ENCODE results near the gene TMEM115.

TMEM115 gene, protein sequence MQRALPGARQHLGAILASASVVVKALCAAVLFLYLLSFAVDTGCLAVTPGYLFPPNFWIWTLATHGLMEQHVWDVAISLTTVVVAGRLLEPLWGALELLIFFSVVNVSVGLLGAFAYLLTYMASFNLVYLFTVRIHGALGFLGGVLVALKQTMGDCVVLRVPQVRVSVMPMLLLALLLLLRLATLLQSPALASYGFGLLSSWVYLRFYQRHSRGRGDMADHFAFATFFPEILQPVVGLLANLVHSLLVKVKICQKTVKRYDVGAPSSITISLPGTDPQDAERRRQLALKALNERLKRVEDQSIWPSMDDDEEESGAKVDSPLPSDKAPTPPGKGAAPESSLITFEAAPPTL

DNA sequence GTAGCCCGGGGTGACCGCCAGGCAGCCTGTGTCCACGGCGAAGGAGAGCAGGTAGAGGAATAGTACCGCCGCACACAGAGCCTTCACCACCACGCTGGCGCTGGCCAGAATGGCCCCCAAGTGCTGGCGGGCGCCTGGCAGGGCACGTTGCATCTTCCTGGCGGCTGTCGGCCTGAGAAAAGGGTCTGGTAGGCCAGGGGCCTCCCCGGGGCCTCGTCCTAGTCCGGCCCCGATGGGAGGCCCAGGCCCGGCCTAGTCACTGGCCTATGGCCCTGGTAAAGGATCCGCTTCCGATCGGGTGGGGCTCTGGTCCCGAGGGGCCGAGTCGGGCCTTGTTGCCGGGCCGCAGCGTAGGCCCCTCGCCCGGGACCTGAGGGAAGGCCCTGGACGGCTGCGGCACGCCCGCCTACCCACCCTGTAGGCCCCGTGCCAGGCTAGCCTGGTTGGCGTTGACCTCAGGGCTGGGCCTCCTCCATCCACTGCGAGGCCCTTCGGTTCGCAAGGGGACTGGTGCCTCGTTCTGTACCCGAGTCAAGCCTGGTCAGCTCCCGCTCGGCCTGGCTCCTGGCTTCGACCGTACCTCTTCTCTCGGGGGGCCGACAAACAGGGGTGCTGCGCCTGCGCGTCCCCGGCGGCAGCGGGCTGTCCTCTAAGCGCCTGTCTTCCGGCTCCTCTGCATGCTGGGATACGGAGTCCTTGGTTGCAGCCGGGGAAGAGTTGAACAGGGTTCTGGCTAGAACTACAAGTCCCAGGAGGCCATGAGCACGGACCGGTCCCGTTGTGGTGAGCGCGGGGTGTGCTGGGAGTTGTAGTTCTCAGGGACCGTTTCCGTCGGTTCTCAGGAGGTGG lies at the start of gene TMEM115:
Gene TMEM115, minus strand, starts transcription at position 611 of the 849 bp plus-strand sequence. Its CDS starts 458 bp downstream, at position 153.
- H3K4me3 ChIP-seq (ENCODE audit: low read length): peak within 1 kb of the TSS; percentile 92
- peaks cover 24% of the 10 kb centered on the region for H3K36me3 ChIP-seq (replicated peaks; ENCODE audit: low read depth, low read length)
- H3K27me3 ChIP-seq (ENCODE audit: low read depth, low read length): no peaks in the 10 kb centered on the region
- H2AFZ ChIP-seq (ENCODE audit: low read depth, low read length): peak within 1 kb of the TSS; percentile 87
- H4K20me1 ChIP-seq (ENCODE audit: insufficient read depth, low read length): 0 out of 2 replicates have a peak, but pooled peaks cover 10% of the 10 kb centered on the region
- peak within 1 kb of the TSS; percentile 96 for H3K4me2 ChIP-seq (ENCODE audit: low read length)
- H3K9ac ChIP-seq (ENCODE audit: low read length): peak within 1 kb of the TSS; percentile 94
- H3K9me3 ChIP-seq (ENCODE audit: insufficient read depth, low read length): no peaks in the 10 kb centered on the region
- H3K79me2 ChIP-seq (ENCODE audit: low read length): peaks cover 38% of the 10 kb centered on the region
- TF ChIP-seq, protein P1, sequence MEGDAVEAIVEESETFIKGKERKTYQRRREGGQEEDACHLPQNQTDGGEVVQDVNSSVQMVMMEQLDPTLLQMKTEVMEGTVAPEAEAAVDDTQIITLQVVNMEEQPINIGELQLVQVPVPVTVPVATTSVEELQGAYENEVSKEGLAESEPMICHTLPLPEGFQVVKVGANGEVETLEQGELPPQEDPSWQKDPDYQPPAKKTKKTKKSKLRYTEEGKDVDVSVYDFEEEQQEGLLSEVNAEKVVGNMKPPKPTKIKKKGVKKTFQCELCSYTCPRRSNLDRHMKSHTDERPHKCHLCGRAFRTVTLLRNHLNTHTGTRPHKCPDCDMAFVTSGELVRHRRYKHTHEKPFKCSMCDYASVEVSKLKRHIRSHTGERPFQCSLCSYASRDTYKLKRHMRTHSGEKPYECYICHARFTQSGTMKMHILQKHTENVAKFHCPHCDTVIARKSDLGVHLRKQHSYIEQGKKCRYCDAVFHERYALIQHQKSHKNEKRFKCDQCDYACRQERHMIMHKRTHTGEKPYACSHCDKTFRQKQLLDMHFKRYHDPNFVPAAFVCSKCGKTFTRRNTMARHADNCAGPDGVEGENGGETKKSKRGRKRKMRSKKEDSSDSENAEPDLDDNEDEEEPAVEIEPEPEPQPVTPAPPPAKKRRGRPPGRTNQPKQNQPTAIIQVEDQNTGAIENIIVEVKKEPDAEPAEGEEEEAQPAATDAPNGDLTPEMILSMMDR (IDR thresholded peaks at IDR 0.05; ENCODE audit: low read depth, low read length): no peak
- no peak for TF ChIP-seq EZH2phosphoT487 (IDR thresholded peaks at IDR 0.05; ENCODE audit: low read depth)
- H3K4me1 ChIP-seq (ENCODE audit: low read length): peaks cover 23% of the 10 kb centered on the region
- peak within 1 kb of the TSS; percentile 43 for H3K27ac ChIP-seq (ENCODE audit: low read length)

DNA sequence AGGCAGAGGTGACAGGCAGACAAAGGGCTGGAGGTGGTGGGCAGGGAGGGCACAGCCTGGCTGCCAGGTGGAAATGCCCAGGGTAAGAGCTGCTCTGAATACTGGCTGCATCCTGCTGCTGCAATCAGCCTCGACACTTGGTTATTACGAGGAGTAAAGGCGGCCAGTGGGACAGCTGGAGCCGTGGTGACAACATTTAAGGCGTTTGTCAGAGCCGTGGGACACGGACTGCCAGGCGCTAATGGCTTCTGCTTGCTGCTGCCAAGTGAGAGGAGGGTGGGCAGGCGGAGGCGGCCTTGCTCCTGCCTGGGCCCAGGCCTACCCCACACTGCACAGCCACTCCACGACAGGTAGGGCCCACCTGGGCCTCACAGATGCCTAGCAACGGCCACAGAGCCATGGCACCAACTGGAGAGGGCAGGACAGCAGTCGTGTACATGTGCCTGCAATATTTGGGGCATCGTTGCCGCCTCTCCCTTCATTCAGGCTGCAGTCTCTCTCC lies 49.2 kb upstream of the TMEM115 start:
- TF ChIP-seq, protein P1 (IDR thresholded peaks at IDR 0.05; ENCODE audit: low read depth, low read length): no peak
- no peak for TF ChIP-seq EZH2phosphoT487 (IDR thresholded peaks at IDR 0.05; ENCODE audit: low read depth)
- H3K4me1 ChIP-seq (ENCODE audit: low read length): peaks cover 27% of the 10 kb centered on the region

DNA sequence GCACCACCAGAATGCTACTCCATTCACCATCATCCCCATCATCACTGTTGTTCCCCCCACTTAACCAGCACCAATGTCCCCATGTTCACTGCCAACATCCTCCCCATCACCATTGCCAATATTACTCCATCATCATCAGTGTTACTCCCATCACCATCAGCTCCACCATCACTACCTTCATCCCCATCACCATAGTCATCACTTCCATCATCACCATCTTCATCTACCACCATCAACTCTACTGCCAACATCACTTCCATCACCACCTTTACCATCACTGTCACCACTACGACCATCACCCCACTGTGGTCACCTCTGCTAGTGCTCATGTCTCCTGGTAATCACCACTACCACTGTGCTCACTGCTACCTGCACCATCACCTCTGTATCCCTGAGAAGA lies 47.2 kb upstream of the TMEM115 start:
- H3K27ac ChIP-seq (ENCODE audit: low read length): no peak overlapping the region
- peaks cover 25% of the 10 kb centered on the region for H3K27me3 ChIP-seq (ENCODE audit: low read depth, low read length)
- TF ChIP-seq EZH2phosphoT487 (IDR thresholded peaks at IDR 0.05; ENCODE audit: low read depth): no peak
- TF ChIP-seq, protein P1 (IDR thresholded peaks at IDR 0.05; ENCODE audit: low read depth, low read length): no peak
- no peaks in the 10 kb centered on the region for H3K79me2 ChIP-seq (ENCODE audit: low read length)
- H3K4me1 ChIP-seq (ENCODE audit: low read length): peaks cover 26% of the 10 kb centered on the region
- H4K20me1 ChIP-seq (ENCODE audit: insufficient read depth, low read length): peaks cover 31% of the 10 kb centered on the region
- no peak overlapping the region for H3K4me3 ChIP-seq (ENCODE audit: low read length)
- no peak overlapping the region for H3K4me2 ChIP-seq (ENCODE audit: low read length)
- no peaks in the 10 kb centered on the region for H3K36me3 ChIP-seq (replicated peaks; ENCODE audit: low read depth, low read length)
- H3K9ac ChIP-seq (ENCODE audit: low read length): no peak overlapping the region
- H3K9me3 ChIP-seq (ENCODE audit: insufficient read depth, low read length): no peaks in the 10 kb centered on the region
- H2AFZ ChIP-seq (ENCODE audit: low read depth, low read length): no peak overlapping the region

More for the DNA sequence above, 49.2 kb upstream of the TMEM115 start:
- Histone ChIP-seq H4K20me1 (ENCODE audit: insufficient read depth, low read length) (peaks cover 28% of the 10 kb centered on the region), H3K9ac (ENCODE audit: low read length) (no peak overlapping the region), H2AFZ (ENCODE audit: low read depth, low read length) (no peak overlapping the region), H3K4me3 (ENCODE audit: low read length) (no peak overlapping the region), H3K27me3 (ENCODE audit: low read depth, low read length) (peaks cover 9% of the 10 kb centered on the region), H3K36me3 (replicated peaks; ENCODE audit: low read depth, low read length) (no peaks in the 10 kb centered on the region), H3K79me2 (ENCODE audit: low read length) (no peaks in the 10 kb centered on the region), H3K4me2 (ENCODE audit: low read length) (no peak overlapping the region), H3K9me3 (ENCODE audit: insufficient read depth, low read length) (no peaks in the 10 kb centered on the region), H3K27ac (ENCODE audit: low read length) (no peak overlapping the region)

DNA sequence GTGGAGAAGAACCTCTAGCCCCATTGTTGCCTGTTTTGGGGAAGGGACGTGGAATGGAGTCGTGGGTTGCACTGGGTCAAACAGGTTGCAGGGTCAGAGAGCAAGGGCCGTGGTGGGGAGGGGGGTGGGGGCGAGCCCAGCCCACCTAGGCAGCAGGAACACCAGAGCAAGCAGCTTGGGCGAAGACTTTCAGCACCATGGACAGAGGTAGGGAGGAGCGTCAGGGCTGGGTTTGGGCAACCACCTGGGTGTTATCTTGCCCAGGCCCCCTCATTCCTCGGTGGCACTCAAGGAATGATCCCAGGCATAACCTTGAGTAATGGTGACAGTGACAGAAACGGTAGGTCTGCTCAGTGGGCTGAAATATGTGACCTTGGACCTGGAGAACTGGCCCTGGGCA lies 45.9 kb upstream of the TMEM115 start:
- H3K36me3 ChIP-seq (replicated peaks; ENCODE audit: low read depth, low read length): no peaks in the 10 kb centered on the region

More for the DNA sequence above, 45.9 kb upstream of the TMEM115 start:
- Histone ChIP-seq H3K79me2 (ENCODE audit: low read length) (no peaks in the 10 kb centered on the region), H3K9me3 (ENCODE audit: insufficient read depth, low read length) (no peaks in the 10 kb centered on the region), H3K4me1 (ENCODE audit: low read length) (peaks cover 13% of the 10 kb centered on the region), H3K4me2 (ENCODE audit: low read length) (no peak overlapping the region), H3K27ac (ENCODE audit: low read length) (no peak overlapping the region), H2AFZ (ENCODE audit: low read depth, low read length) (no peak overlapping the region), H3K27me3 (ENCODE audit: low read depth, low read length) (peaks cover 32% of the 10 kb centered on the region), H3K9ac (ENCODE audit: low read length) (no peak overlapping the region), H4K20me1 (ENCODE audit: insufficient read depth, low read length) (peaks cover 31% of the 10 kb centered on the region), H3K4me3 (ENCODE audit: low read length) (no peak overlapping the region)
- TF ChIP-seq, protein P1 (IDR thresholded peaks at IDR 0.05; ENCODE audit: low read depth, low read length): no peak
- TF ChIP-seq EZH2phosphoT487 (IDR thresholded peaks at IDR 0.05; ENCODE audit: low read depth): no peak
